HEK293 (cell line): ENCODE results near the gene ASPRV1.

Source experiments
- SALL2 ChIP-seq: fragments of 450-650 bp; formaldehyde crosslinking; IDR thresholded peaks from 2 replicates; pipeline ENCODE4 v1.5.0; 2017; ENCODE audit warnings: missing biosample characterization, mild to moderate bottlenecking, missing genetic modification characterization, borderline replicate concordance
- ZNF112 ChIP-seq: fragments of 450-650 bp; formaldehyde crosslinking; IDR thresholded peaks from 2 replicates; pipeline ENCODE4 v1.5.0; 2017; ENCODE audit warnings: missing biosample characterization, missing genetic modification characterization
- ZNF366 ChIP-seq: fragments of 450-650 bp; formaldehyde crosslinking; conservative IDR thresholded peaks from 2 replicates; pipeline ENCODE4 v1.5.1; 2016; ENCODE audit warnings: missing biosample characterization, missing genetic modification characterization
- ZNF433 ChIP-seq: fragments of 450-650 bp; formaldehyde crosslinking; IDR thresholded peaks from 2 replicates; pipeline ENCODE4 v1.5.1; 2016; ENCODE audit warnings: missing biosample characterization, missing genetic modification characterization, low read depth
- ZNF529 ChIP-seq: fragments of 450-650 bp; formaldehyde crosslinking; IDR thresholded peaks from 2 replicates; pipeline ENCODE4 v1.5.1; 2017; ENCODE audit warnings: missing genetic modification characterization, missing biosample characterization; ENCODE audit not compliant: insufficient replicate concordance
- ZNF658 ChIP-seq: fragments of 450-650 bp; formaldehyde crosslinking; IDR thresholded peaks from 2 replicates; pipeline ENCODE4; 2016; ENCODE audit warnings: missing biosample characterization, missing genetic modification characterization
- ZNF677 ChIP-seq: fragments of 450-650 bp; IDR thresholded peaks from 2 replicates; pipeline ENCODE4 v1.5.0; 2018; ENCODE audit warnings: missing biosample characterization, mild to moderate bottlenecking, missing genetic modification characterization, moderate library complexity
- TF ChIP-seq, protein P1 (sequence below): fragments of 450-650 bp; formaldehyde crosslinking; IDR thresholded peaks from 2 replicates; pipeline ENCODE4 v1.5.1; 2016; ENCODE audit warnings: missing biosample characterization, missing genetic modification characterization
- TF ChIP-seq, protein P2 (sequence below): sonication (generic); formaldehyde crosslinking; IDR thresholded peaks from 2 replicates; pipeline ENCODE4 v1.8.1; 2022; ENCODE audit warnings: mild to moderate bottlenecking, moderate library complexity, missing genetic modification reagents
- TF ChIP-seq, protein P3 (sequence below): fragments of 450-650 bp; formaldehyde crosslinking; IDR thresholded peaks from 2 replicates; pipeline ENCODE4 v1.5.1; 2016; ENCODE audit warnings: missing biosample characterization, missing genetic modification characterization, low read depth

DNA sequence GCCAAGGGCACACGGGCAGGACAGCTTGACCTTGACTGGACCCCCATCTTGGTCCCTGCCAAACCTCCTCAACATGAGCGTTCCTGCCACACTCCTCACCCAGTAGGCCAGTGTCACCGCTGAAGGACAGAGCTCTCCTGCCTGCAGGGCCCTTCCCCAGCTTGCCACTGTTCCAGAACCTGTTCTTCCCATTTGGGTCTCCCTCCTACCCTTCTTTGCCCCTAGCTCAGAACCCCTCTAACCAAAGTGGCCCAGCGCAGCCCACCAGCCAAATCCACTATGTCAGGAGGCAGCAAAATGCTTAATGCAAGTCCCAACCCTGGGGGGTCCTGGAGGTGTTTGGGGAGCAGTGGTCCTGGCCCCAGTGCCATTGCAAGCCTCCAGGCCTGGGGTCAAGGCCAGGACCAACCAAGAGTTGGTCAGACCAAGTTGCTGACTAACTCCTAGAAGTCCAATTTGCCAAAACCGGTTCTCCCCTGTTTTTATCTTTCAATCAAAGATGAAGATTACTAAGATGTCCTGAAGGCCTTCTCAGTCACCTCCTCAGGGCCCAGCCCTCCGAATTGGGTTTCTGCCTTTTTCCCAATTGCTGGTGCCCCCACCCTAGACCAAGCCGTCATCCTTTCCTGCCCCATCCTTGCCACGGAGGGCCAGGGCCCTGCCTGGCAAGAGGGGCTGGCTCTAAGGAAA is 4.5 kb upstream of the ASPRV1 start:
- TF ChIP-seq, protein P1, sequence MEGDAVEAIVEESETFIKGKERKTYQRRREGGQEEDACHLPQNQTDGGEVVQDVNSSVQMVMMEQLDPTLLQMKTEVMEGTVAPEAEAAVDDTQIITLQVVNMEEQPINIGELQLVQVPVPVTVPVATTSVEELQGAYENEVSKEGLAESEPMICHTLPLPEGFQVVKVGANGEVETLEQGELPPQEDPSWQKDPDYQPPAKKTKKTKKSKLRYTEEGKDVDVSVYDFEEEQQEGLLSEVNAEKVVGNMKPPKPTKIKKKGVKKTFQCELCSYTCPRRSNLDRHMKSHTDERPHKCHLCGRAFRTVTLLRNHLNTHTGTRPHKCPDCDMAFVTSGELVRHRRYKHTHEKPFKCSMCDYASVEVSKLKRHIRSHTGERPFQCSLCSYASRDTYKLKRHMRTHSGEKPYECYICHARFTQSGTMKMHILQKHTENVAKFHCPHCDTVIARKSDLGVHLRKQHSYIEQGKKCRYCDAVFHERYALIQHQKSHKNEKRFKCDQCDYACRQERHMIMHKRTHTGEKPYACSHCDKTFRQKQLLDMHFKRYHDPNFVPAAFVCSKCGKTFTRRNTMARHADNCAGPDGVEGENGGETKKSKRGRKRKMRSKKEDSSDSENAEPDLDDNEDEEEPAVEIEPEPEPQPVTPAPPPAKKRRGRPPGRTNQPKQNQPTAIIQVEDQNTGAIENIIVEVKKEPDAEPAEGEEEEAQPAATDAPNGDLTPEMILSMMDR: no peak
- TF ChIP-seq ZNF658 (tag by site-specific recombination) (no peak), ZNF433 (tag by site-specific recombination) (no peak), ZNF529 (tag by site-specific recombination) (no peak), ZNF366 (tag by site-specific recombination) (no peak), SALL2 (tag by site-specific recombination) (no peak), ZNF112 (no peak), ZNF677 (no peak)
- TF ChIP-seq, protein P2, sequence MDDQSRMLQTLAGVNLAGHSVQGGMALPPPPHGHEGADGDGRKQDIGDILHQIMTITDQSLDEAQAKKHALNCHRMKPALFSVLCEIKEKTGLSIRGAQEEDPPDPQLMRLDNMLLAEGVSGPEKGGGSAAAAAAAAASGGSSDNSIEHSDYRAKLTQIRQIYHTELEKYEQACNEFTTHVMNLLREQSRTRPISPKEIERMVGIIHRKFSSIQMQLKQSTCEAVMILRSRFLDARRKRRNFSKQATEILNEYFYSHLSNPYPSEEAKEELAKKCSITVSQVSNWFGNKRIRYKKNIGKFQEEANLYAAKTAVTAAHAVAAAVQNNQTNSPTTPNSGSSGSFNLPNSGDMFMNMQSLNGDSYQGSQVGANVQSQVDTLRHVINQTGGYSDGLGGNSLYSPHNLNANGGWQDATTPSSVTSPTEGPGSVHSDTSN (CRISPR knock-in tag): no peak
- TF ChIP-seq, protein P3, sequence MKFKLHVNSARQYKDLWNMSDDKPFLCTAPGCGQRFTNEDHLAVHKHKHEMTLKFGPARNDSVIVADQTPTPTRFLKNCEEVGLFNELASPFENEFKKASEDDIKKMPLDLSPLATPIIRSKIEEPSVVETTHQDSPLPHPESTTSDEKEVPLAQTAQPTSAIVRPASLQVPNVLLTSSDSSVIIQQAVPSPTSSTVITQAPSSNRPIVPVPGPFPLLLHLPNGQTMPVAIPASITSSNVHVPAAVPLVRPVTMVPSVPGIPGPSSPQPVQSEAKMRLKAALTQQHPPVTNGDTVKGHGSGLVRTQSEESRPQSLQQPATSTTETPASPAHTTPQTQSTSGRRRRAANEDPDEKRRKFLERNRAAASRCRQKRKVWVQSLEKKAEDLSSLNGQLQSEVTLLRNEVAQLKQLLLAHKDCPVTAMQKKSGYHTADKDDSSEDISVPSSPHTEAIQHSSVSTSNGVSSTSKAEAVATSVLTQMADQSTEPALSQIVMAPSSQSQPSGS: no peak
